B cell (primary cell): ENCODE results near the gene SLC9A3. TPM values are rescaled to one million over a fixed set of nuclear protein-coding genes. Genes with fewer than 3 reads are reported as not detected.
"Not testable (repeated sequence)": the region's sequence is repeated elsewhere in the genome, so short reads cannot be mapped to it uniquely, and the experiment has no call there.

Experiments used
- ATAC-seq: fragments of 200-7000 bp; cut with Tn5 transposase; one replicate; pipeline ENCODE4 v1.10.0; 2021; ENCODE audit warnings: low read depth, mild to moderate bottlenecking, moderate number of reproducible peaks, moderate library complexity
- CTCF ChIA-PET: fragments of 350-600 bp; sonication (Branson Sonifier 250); formaldehyde crosslinking; loops from one replicate; lab custom pipeline; 2021; ENCODE audit warnings: antibody characterized with exemption, inconsistent platforms; lab: Charles Lee
- POLR2A ChIA-PET: fragments of 350-600 bp; sonication (Branson Sonifier 250); formaldehyde crosslinking; loops from one replicate; lab custom pipeline; 2021; ENCODE audit warnings: antibody characterized with exemption; lab: Charles Lee
- DNase-seq: peaks from one replicate; pipeline ENCODE4 v3.0.0; 2013
- H2AFZ ChIP-seq: 2 replicates; pipeline ENCODE4 v1.6.1; 2012; ENCODE audit warnings: mild to moderate bottlenecking, low read depth, low read length; ENCODE audit not compliant: insufficient read depth, poor library complexity, severe bottlenecking
- H3K27ac ChIP-seq, 2 donors: 1 replicate in 1 of 2; 2 replicates in 1 of 2; pipeline ENCODE4 v1.5.1; 2012 to 2013; ENCODE audit warnings: low read length in 2 of 2, mild to moderate bottlenecking in 2 of 2, moderate library complexity in 1 of 2
- H3K27me3 ChIP-seq, 4 experiments: fragments of 200-600 bp in 1 of 4; sonication (generic) in 1 of 4; replicated peaks in 1 of 4; 1 replicate in 2 of 4; 2 replicates in 2 of 4; pipeline versions ENCODE4 v1.6.1 to v1.7.0; 2013 to 2016; ENCODE audit warnings: low read length in 3 of 4, mild to moderate bottlenecking in 2 of 4, mixed read lengths in 1 of 4, moderate library complexity in 1 of 4; ENCODE audit not compliant: insufficient read depth in 4 of 4, control insufficient read depth in 3 of 4; ENCODE audit errors: control extremely low read depth in 1 of 4
- H3K36me3 ChIP-seq, 2 experiments: replicated peaks in 1 of 2; 1 replicate in 1 of 2; 2 replicates in 1 of 2; pipeline versions ENCODE4 v1.6.1 to v1.7.1; 2013; ENCODE audit warnings: low read length in 1 of 2; ENCODE audit not compliant: insufficient read depth in 2 of 2, control insufficient read depth in 1 of 2; ENCODE audit errors: control extremely low read depth in 1 of 2, extremely low read depth in 1 of 2
- H3K4me1 ChIP-seq, 2 donors: fragments of 200-600 bp in 1 of 2; sonication (generic) in 1 of 2; 1 replicate in 1 of 2; 2 replicates in 1 of 2; pipeline versions ENCODE4 v1.5.1 to v1.6.1; 2013 to 2017; ENCODE audit warnings: low read length in 2 of 2; ENCODE audit not compliant: control insufficient read depth in 2 of 2, insufficient read depth in 2 of 2
- H3K4me2 ChIP-seq: replicated peaks from 2 replicates; pipeline ENCODE3; 2012; ENCODE audit warnings: mild to moderate bottlenecking, low read depth, low read length; ENCODE audit not compliant: poor library complexity, severe bottlenecking
- H3K4me3 ChIP-seq, 5 experiments: fragments of 200-600 bp in 1 of 5; sonication (generic) in 1 of 5; 1 replicate in 3 of 5; 2 replicates in 2 of 5; pipeline versions ENCODE4 v1.5.1 to v1.7.0; 2011 to 2016; ENCODE audit warnings: low read length in 4 of 5, mild to moderate bottlenecking in 4 of 5, low read depth in 2 of 5, control low read depth in 1 of 5, moderate library complexity in 1 of 5; ENCODE audit not compliant: insufficient read depth in 1 of 5; ENCODE audit errors: control extremely low read depth in 1 of 5, extremely low read depth in 1 of 5
- H3K79me2 ChIP-seq: fragments of 200-600 bp; sonication (generic); one replicate; pipeline ENCODE4 v1.6.0; 2016; ENCODE audit warnings: low read length; ENCODE audit not compliant: control insufficient read depth, insufficient read depth
- H3K9ac ChIP-seq: fragments of 200-600 bp; sonication (generic); 2 replicates; pipeline ENCODE4 v1.6.1; 2017; ENCODE audit warnings: mild to moderate bottlenecking, low read length, moderate library complexity
- H3K9me3 ChIP-seq, 3 donors: one replicate each; pipeline versions ENCODE4 v1.6.1 to v1.7.1; 2013; ENCODE audit warnings: low read length in 2 of 3; ENCODE audit not compliant: control insufficient read depth in 2 of 3, insufficient read depth in 1 of 3; ENCODE audit errors: control extremely low read depth in 1 of 3
- H4K20me1 ChIP-seq: 2 replicates; pipeline ENCODE4 v1.6.0; 2012; ENCODE audit warnings: mild to moderate bottlenecking, low read length; ENCODE audit not compliant: insufficient read depth, control insufficient read depth, poor library complexity, severe bottlenecking
- H3K27ac Mint-ChIP-seq: one replicate; pipeline ENCODE4 v1.8.0; 2021; ENCODE audit warnings: mixed read lengths
- H3K27me3 Mint-ChIP-seq: one replicate; pipeline ENCODE4 v1.8.0; 2021; ENCODE audit warnings: mixed read lengths
- H3K4me1 Mint-ChIP-seq: one replicate; pipeline ENCODE4 v1.8.0; 2021; ENCODE audit warnings: mixed read lengths
- H3K4me3 Mint-ChIP-seq: one replicate; pipeline ENCODE4 v1.8.0; 2021; ENCODE audit warnings: mixed read lengths
- H3K9me3 Mint-ChIP-seq: one replicate; pipeline ENCODE4 v1.8.0; 2022; ENCODE audit warnings: mixed read lengths; ENCODE audit not compliant: insufficient read depth
- EZH2 ChIP-seq: IDR thresholded peaks from 2 replicates; pipeline ENCODE4 v1.6.1; 2012; ENCODE audit warnings: borderline replicate concordance, low read depth, mild to moderate bottlenecking, moderate library complexity, low read length; ENCODE audit not compliant: insufficient read depth, poor library complexity, severe bottlenecking
- WGBS: methylation state at CpG from one replicate; pipeline ENCODE4 v1.1.5; 2013; ENCODE audit warnings: missing lambda C conversion rate; ENCODE audit not compliant: insufficient coverage; 5-methylcytosine and 5-hydroxymethylcytosine counted together
- intact Hi-C: fragments of 100-400 bp; cut with micrococcal nuclease; formaldehyde crosslinking; loops from one replicate; pipeline ENCODE4 v1.10.0; 2022
- polyA plus RNA-seq: library from polyadenylated mRNA; depleted of rRNA; stranded (reverse); fragments of >200 nt; gene quantifications from 2 replicates; pipeline ENCODE4 v1.2.3, GENCODE V29; 2012
- total RNA-seq, 2 donors: library from RNA; stranded (reverse); fragments of 120-200 nt in 1 of 2; gene quantifications; 1 replicate in 1 of 2; 2 replicates in 1 of 2; pipeline versions ENCODE4 v1.2.3 to v1.2.4, GENCODE V29; 2013 to 2022
- TF ChIP-seq, protein P1 (sequence below): fragments of 200-600 bp; IDR thresholded peaks from one replicate; pipeline ENCODE4 v1.8.0; 2022; ENCODE audit warnings: antibody characterized with exemption, mild to moderate bottlenecking

Gene SLC9A3
- total and polyA plus RNA-seq, 2 donors (not counting 1 experiment from before 2014, with no cell fraction given), result 0.84 to 2.0 TPM

DNA sequence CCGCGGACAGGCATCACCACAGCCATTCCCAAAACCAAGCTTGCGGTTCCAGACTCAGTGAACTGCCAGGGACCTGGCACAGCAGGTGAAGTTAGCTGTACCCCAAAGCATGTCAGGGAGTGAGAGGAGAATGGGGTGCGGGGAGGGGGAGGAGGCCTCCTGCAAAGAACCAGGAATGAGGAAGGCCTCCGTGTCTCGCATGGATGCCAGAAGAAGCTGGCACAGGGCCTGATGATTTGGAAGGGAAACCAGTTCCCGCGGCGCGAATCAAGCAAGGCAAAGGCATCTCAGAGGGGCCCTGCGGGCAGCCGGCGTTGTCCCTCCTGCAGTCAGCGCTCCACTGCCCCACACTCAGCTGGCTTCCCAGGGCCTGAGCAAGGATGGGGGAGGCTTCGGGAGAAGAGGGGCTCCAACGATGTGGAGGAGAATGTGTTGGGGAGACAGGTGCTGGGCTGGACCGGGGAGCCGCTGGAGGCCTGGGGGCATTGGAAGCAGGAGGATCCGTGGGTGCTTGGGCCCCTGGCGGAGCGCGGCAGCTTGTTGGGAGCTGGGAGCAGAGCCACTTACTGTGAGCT is 14.6 kb downstream of the SLC9A3 start:
- Histone ChIP-seq H3K79me2 (no peaks in the 10 kb centered on the region), H3K4me1 (no peaks in the 10 kb centered on the region), H3K36me3 (no peaks in the 10 kb centered on the region), H3K9me3 (peaks cover 0 to 13% (median 0%) of the 10 kb centered on the region in 3 donors), H3K9ac (no peak overlapping the region), H2AFZ (no peak overlapping the region), H4K20me1 (no peaks in the 10 kb centered on the region), H3K27me3 (peaks cover 0 to 10% (median 0%) of the 10 kb centered on the region in 4 experiments), H3K4me3 (no peak overlapping the region), H3K27ac (no peak overlapping the region), H3K4me2 (no peak overlapping the region)
- TF ChIP-seq EZH2, result no peak
- TF ChIP-seq, protein P1, sequence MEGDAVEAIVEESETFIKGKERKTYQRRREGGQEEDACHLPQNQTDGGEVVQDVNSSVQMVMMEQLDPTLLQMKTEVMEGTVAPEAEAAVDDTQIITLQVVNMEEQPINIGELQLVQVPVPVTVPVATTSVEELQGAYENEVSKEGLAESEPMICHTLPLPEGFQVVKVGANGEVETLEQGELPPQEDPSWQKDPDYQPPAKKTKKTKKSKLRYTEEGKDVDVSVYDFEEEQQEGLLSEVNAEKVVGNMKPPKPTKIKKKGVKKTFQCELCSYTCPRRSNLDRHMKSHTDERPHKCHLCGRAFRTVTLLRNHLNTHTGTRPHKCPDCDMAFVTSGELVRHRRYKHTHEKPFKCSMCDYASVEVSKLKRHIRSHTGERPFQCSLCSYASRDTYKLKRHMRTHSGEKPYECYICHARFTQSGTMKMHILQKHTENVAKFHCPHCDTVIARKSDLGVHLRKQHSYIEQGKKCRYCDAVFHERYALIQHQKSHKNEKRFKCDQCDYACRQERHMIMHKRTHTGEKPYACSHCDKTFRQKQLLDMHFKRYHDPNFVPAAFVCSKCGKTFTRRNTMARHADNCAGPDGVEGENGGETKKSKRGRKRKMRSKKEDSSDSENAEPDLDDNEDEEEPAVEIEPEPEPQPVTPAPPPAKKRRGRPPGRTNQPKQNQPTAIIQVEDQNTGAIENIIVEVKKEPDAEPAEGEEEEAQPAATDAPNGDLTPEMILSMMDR, result no peak
- no peak for ATAC-seq
- no peaks in the 10 kb centered on the region for H3K4me1 Mint-ChIP-seq
- H3K27ac Mint-ChIP-seq, result no peak overlapping the region
- no peak overlapping the region for H3K4me3 Mint-ChIP-seq
- H3K27me3 Mint-ChIP-seq, result peaks cover 24% of the 10 kb centered on the region
- 94% methylated on average over 22 of the region's 22 CpGs for WGBS
- CTCF ChIA-PET, result no interaction called here
- H3K9me3 Mint-ChIP-seq, result no peaks in the 10 kb centered on the region
- intact Hi-C loops, result no loop called here
- DNase-seq, result no peak
- POLR2A ChIA-PET, result no interaction called here

DNA sequence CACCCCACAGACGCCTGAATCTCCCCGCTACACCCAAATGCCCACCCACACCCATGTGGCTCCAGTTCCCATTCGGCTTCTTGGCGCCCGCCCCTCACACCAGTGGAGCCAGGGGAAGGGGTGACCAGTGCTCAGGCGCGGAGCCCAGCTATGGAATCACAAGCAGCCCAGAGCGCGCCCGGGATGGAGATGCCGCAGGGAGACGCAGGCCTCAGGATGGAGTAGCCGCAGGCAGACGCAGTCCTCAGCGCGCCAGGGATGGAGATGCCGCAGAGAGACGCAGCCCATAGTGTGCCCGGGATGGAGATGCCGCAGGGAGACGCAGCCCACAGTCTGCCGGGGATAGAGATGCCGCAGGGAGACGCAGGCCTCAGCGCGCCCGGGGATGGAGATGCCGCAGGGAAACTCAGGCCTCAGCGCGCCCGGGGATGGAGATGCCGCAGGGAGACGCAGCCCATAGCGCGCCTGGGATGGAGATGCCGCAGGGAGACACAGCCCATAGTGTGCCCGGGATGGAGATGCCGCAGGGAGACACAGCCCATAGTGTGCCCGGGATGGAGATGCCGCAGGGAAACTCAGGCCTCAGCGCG is 16.2 kb downstream of the SLC9A3 start:
- H3K4me1 Mint-ChIP-seq, H3K9me3 Mint-ChIP-seq, DNase-seq, CTCF ChIA-PET, H3K4me1 ChIP-seq, H3K9ac ChIP-seq, H3K27ac Mint-ChIP-seq, H4K20me1 ChIP-seq, ATAC-seq, H3K79me2 ChIP-seq, POLR2A ChIA-PET, intact Hi-C loops, H3K4me3 ChIP-seq, H3K36me3 ChIP-seq, H3K4me2 ChIP-seq, H3K27ac ChIP-seq, H3K4me3 Mint-ChIP-seq, H2AFZ ChIP-seq: not testable (repeated sequence)
- peaks cover 28% of the 10 kb centered on the region for H3K27me3 Mint-ChIP-seq
- peaks cover 0 to 16% (median 0%) of the 10 kb centered on the region in 3 donors for H3K9me3 ChIP-seq
- peaks cover 0 to 17% (median 0%) of the 10 kb centered on the region in 4 experiments for H3K27me3 ChIP-seq
- WGBS, result 99% methylated on average over 42 of the region's 42 CpGs
